Measurements from ENCODE around the gene OR8S1.

OR8S1 gene

GRCh38 chr12:48557919-48558318 lies 32.5 kb downstream of the OR8S1 start:
- DNase-seq, result peak; percentile 28

- peak; percentile 17 for DNase-seq
Observed at GRCh38 chr12:48567731-48568130, 42.3 kb downstream of the OR8S1 start.

- no peak for DNase-seq
Observed at GRCh38 chr12:48569946-48570345, 44.5 kb downstream of the OR8S1 start, which contains the start of gene LALBA. TSS of gene LALBA (minus strand) at chr12:48570046. CDS start at chr12:48570020, 26 bp downstream.

- DNase-seq, result no peak
Observed at GRCh38 chr12:48572326-48572725, 46.9 kb downstream of the OR8S1 start.

Measured in islet precursor cell (in vitro differentiated cells).